BE2C (cell line): Measurements from ENCODE around the gene SMIM28.

ENCODE experiments used
- DNase-seq: peaks from one replicate; pipeline ENCODE4 v3.0.0-alpha.2; 2020
- H3K27me3 ChIP-seq: fragments of 250-450 bp; sonication (Bioruptor Pico); 2 replicates; pipeline ENCODE4 v1.5.1; 2020; ENCODE audit warnings: mild to moderate bottlenecking
- H3K36me3 ChIP-seq: fragments of 250-450 bp; sonication (Bioruptor Pico); 2 replicates; pipeline ENCODE4 v1.5.1; 2020; ENCODE audit warnings: mild to moderate bottlenecking
- H3K4me1 ChIP-seq: fragments of 250-450 bp; sonication (Bioruptor Pico); 2 replicates; pipeline ENCODE4 v1.5.1; 2020
- H3K4me3 ChIP-seq: 2 replicates; pipeline ENCODE4 v1.5.1; 2011; ENCODE audit warnings: low read depth, low read length
- H3K9me3 ChIP-seq: fragments of 250-450 bp; sonication (Bioruptor Pico); 2 replicates; pipeline ENCODE4 v1.5.1; 2020
- CTCF ChIP-seq: IDR thresholded peaks from 2 replicates; pipeline ENCODE4 v1.5.1; 2012; ENCODE audit warnings: mild to moderate bottlenecking, low read depth, low read length

SMIM28 gene

GRCh38 chr6:138334963-138335362, 42.7 kb upstream of the SMIM28 start:
- Histone ChIP-seq H3K4me1 (no peaks in the 10 kb centered on the region), H3K27me3 (no peaks in the 10 kb centered on the region; the same call in 1 of the 2 replicates), H3K9me3 (no peaks in the 10 kb centered on the region), H3K4me3 (no peak overlapping the region), H3K36me3 (no peaks in the 10 kb centered on the region)
- DNase-seq: no peak
- TF ChIP-seq CTCF: no peak

- peak overlapping the region; percentile 44 for H3K4me3 ChIP-seq
- H3K4me1 ChIP-seq: no peaks in the 10 kb centered on the region
- no peaks in the 10 kb centered on the region; the same call in 1 of the 2 replicates for H3K27me3 ChIP-seq
- peak; percentile 90 for DNase-seq
- no peaks in the 10 kb centered on the region for H3K9me3 ChIP-seq
- no peaks in the 10 kb centered on the region for H3K36me3 ChIP-seq
- TF ChIP-seq CTCF: no peak
These were observed 41.5 kb upstream of the SMIM28 start for GRCh38 chr6:138336221-138336620.

- Histone ChIP-seq H3K9me3 (no peaks in the 10 kb centered on the region), H3K4me3 (no peak overlapping the region), H3K36me3 (no peaks in the 10 kb centered on the region), H3K27me3 (peaks cover under 1% of the 10 kb centered on the region), H3K4me1 (no peaks in the 10 kb centered on the region)
- no peak for TF ChIP-seq CTCF
- no peak for DNase-seq
These were observed 40.6 kb upstream of the SMIM28 start for GRCh38 chr6:138337076-138337475.

GRCh38 chr6:138339024-138339423, 38.7 kb upstream of the SMIM28 start:
- Histone ChIP-seq H3K27me3 (peaks cover 11% of the 10 kb centered on the region), H3K9me3 (no peaks in the 10 kb centered on the region), H3K4me3 (no peak overlapping the region), H3K36me3 (no peaks in the 10 kb centered on the region), H3K4me1 (no peaks in the 10 kb centered on the region)
- no peak for TF ChIP-seq CTCF
- DNase-seq: no peak

GRCh38 chr6:138341176-138341575, 36.5 kb upstream of the SMIM28 start:
- Histone ChIP-seq H3K9me3 (no peaks in the 10 kb centered on the region), H3K4me3 (no peak overlapping the region), H3K4me1 (no peaks in the 10 kb centered on the region), H3K36me3 (no peaks in the 10 kb centered on the region), H3K27me3 (peaks cover 20% of the 10 kb centered on the region)
- DNase-seq: no peak
- no peak for TF ChIP-seq CTCF

GRCh38 chr6:138343112-138343511, 34.6 kb upstream of the SMIM28 start:
- H3K36me3 ChIP-seq: no peaks in the 10 kb centered on the region
- no peak for TF ChIP-seq CTCF
- H3K27me3 ChIP-seq: peaks cover 25% of the 10 kb centered on the region
- no peaks in the 10 kb centered on the region for H3K4me1 ChIP-seq
- H3K9me3 ChIP-seq: no peaks in the 10 kb centered on the region
- H3K4me3 ChIP-seq: no peak overlapping the region
- DNase-seq: no peak
